ENCODE data around the gene THRA. TPM values are rescaled to one million over a fixed set of nuclear protein-coding genes. Genes with fewer than 3 reads are reported as not detected.

The THRA gene
- polyA plus RNA-seq, 1 donor from 2014 or later, result 4.6 TPM

DNA sequence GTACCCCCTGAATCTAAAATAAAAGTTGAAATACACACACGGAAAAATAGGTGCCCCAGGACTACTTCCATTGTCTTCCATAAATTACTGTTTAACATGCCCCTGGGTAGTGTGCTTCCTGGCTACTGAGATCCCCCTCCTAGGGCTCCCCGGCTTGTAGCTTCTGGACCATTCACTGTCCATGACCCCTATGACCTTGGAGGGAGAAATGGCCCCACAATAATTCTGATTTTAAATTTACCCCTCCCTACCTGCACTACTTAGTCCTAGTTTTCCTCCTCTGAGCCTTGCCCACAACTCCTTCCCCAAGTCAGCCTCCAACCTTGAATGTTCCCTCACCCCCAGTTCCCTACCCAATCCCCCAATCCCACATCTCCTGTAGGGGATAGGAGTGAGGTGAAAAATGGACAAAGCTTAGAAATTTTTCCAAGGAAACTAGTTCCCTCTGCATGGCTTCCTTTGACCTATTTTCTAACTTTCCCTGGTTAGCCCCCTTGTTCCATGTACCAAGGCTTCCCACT is 49.5 kb downstream of the THRA start:
- Mint-ChIP-seq H3K27ac (peak overlapping the region; percentile 67 to 93 (median 89)), H3K9me3 (no peaks in the 10 kb centered on the region), H3K36me3 (no peaks in the 10 kb centered on the region), H3K4me3 (peak overlapping the region in 2 of 4 donors; percentile 61 to 65), H3K27me3 (peaks cover 2% of the 10 kb centered on the region), H3K4me1 (peaks cover 42 to 48% (median 43%) of the 10 kb centered on the region in 3 donors)

- Mint-ChIP-seq H3K4me3 (peak overlapping the region in 2 of 4 donors; percentile 79 to 93), H3K36me3 (no peaks in the 10 kb centered on the region), H3K27me3 (peaks cover 2% of the 10 kb centered on the region), H3K27ac (peak overlapping the region; percentile 0 to 91 (median 83)), H3K9me3 (no peaks in the 10 kb centered on the region), H3K4me1 (peaks cover 38 to 43% (median 39%) of the 10 kb centered on the region in 3 donors)
Measured at GRCh38 chr17:40112718-40113109, 49.9 kb downstream of the THRA start.

DNA sequence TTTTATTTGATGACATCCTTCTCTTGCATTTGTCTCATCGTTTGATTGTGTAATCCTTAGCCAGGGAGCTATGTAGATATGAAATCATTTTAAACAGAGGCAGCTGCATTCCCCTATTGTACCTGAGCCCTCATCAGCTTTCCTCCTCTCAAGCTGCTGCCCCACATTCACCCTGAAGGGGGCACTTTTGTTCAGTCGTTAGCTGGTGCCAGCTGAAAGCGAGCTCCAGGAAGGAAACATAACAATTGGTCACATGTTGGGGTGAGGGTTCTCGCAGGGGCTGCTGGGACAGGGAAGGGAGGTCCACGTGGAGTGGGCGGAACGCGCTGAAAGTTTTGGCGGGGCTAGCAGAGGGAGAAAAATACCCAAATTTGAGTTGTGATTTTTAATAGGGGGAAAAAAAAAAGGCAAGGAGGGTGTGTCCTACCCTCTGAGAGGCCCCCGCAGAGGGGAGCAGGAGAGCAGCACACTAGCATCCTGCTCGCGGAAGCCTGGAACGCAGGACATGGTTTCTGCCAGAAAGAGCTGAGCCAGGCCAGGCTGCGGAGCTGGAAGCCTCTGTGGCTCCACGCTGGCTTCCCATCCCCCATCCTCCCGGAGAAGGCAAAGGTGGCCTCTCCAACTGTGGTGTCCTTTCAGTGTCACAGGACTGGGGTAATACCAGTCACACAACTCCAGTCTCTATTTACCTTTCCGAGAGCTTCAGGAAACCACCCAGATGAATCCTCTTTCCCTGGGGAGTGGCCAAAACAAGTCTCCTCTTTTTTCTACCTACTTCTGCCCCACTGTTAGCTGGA is 50.5 kb downstream of the THRA start:
- H3K27me3 Mint-ChIP-seq, result peaks cover 2% of the 10 kb centered on the region
- H3K4me1 Mint-ChIP-seq, result peaks cover 32 to 37% (median 33%) of the 10 kb centered on the region in 3 donors
- H3K9me3 Mint-ChIP-seq, result no peaks in the 10 kb centered on the region
- peak overlapping the region; percentile 0 to 91 (median 83) for H3K27ac Mint-ChIP-seq
- no peaks in the 10 kb centered on the region for H3K36me3 Mint-ChIP-seq
- H3K4me3 Mint-ChIP-seq, result peak overlapping the region; percentile 79 to 93 (median 89)

DNA sequence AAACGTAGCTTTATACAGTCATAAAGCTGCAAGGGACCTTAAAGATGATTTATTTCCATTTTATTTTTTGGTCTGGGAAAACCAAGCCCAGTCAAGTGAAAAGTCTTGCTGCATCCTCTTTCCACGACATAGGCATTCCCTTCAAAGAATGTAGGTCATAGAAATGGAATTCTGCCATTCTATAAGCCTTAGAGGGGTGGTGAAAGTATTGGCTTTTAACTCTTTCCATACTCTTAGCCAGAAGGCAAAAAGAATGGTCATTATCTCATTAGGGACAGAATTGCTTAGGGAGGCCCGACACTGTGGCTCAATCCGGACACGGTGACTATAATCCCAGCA is 51.1 kb downstream of the THRA start:
- Mint-ChIP-seq H3K27me3 (peaks cover 2% of the 10 kb centered on the region), H3K4me1 (peaks cover 30 to 35% (median 32%) of the 10 kb centered on the region in 3 donors), H3K36me3 (no peaks in the 10 kb centered on the region), H3K4me3 (peak overlapping the region; percentile 70 to 92 (median 82)), H3K9me3 (no peaks in the 10 kb centered on the region), H3K27ac (peak overlapping the region in 2 of 3 donors; percentile 63 to 83)

DNA sequence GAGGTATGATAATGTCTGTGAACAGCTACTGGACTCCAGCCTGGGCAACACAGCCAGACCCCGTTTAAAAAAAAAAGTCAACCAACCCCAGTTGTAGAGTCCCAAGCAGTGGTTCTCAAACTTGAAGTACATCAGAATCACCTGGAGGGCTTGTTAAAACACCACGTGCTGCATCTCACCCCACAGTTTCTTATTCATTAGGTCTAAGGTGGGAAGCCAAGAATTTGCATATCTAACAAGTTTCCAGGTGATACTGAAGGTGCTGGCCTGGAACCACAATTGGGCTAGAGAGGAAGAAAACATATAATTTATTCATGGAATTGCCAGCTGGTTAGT is 52.3 kb downstream of the THRA start:
- H3K4me3 Mint-ChIP-seq, result peak overlapping the region in 1 of 4 donors; percentile 31
- H3K9me3 Mint-ChIP-seq, result no peaks in the 10 kb centered on the region
- H3K36me3 Mint-ChIP-seq, result no peaks in the 10 kb centered on the region
- H3K27ac Mint-ChIP-seq, result no peak overlapping the region
- peaks cover 26 to 32% (median 31%) of the 10 kb centered on the region in 3 donors for H3K4me1 Mint-ChIP-seq
- H3K27me3 Mint-ChIP-seq, result peaks cover 2% of the 10 kb centered on the region

DNA sequence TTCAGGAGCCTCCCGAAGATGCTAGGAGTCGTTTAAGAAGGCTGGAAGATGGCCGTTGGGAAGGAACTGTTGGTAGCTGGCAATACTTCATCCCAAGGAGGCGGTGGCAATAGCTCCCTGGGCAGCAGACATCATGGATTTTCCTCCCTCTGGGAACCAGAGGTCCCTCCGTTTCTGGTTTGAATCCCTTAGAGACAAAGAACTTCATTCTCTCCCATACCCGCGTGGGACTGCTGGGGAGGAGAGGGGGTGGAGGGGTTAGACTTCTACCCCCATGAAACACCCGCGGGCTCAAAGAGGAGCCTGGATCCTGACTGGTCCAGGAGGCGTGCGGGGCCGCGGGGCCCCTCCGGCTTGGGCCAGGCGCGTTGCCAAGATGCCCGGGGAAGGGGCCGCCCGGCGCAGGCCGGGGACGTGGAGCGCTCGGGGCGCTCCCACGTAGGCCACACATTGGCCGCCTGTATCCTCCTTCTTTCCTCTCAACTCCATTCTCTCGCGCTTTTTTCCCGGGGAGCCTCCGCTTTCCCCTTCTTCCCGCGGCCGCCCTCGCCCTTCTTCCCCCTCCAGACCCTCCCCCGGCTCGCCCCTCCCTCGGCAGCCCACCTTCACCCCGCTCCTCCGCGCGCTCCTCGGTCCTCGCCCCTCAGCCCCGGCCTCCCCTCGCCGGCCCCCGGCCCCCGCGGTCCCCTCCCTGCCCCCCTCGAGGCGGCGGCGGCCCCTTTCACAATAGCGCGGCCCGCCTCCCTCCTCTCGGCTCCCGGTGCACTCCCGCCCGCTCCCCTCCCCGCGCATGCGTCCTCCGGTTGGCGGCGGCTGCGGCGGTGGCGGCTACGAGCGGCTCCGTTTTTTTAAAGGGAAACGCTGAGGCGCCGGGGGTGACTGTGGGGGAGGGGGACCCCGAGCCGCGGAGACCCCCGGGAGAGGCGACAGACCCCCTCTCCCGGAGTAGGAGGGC is 58.7 kb downstream of the THRA start, which contains the start of gene MSL1:
MSL1 (plus strand) TSS at position 791 of the 955 bp plus-strand sequence. CDS start 642 bp downstream, outside the sequence.
- no peaks in the 10 kb centered on the region for H3K9me3 Mint-ChIP-seq
- H3K27ac Mint-ChIP-seq, result peak within 1 kb of the TSS; percentile 5 to 87 (median 67)
- H3K27me3 Mint-ChIP-seq, result no peaks in the 10 kb centered on the region
- H3K4me3 Mint-ChIP-seq, result peak within 1 kb of the TSS; percentile 88 to 100 (median 94)
- H3K4me1 Mint-ChIP-seq, result peaks cover 22 to 23% (median 23%) of the 10 kb centered on the region in 3 donors
- no peaks in the 10 kb centered on the region for H3K36me3 Mint-ChIP-seq

- Mint-ChIP-seq H3K27me3 (no peaks in the 10 kb centered on the region), H3K4me1 (peaks cover 22 to 23% (median 23%) of the 10 kb centered on the region in 3 donors), H3K36me3 (no peaks in the 10 kb centered on the region), H3K27ac (no peak overlapping the region), H3K9me3 (no peaks in the 10 kb centered on the region), H3K4me3 (peak overlapping the region in 3 of 4 donors; percentile 92 to 100 (median 95))
Measured at GRCh38 chr17:40122136-40122998, 59.6 kb downstream of the THRA start.

DNA sequence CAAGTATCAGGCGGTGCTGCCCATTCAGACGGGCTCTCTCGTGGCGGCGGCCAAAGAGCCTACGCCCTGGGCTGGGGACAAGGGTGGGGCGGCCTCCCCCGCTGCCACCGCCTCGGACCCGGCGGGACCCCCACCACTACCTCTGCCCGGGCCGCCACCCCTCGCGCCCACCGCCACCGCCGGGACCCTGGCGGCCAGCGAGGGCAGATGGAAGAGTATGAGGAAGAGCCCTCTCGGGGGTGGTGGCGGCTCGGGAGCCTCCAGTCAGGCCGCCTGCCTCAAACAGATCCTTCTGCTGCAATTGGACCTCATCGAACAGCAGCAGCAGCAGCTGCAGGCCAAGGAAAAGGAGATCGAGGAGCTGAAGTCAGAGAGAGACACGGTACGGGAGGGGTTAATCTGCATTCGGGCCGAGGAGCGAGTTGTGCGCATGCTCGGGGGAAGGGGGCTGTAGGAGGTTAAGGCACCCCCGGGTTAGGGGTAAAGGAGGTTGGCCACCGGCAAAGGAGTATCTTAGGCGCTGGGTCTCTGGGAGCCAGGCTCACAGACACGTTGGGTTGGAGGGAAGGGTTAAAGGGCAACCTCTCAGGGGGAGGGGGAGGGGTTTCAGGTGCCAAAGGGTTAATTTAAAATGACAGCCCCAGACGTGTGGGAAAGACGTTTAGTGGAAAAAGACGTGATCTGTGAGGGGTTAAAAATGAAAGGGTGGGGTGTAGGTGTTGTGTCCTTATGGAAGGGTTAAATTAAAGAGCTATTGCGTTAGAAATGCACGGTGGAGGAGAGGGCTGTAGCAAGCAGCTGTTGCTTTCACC is 60.4 kb downstream of the THRA start:
- Mint-ChIP-seq H3K4me1 (peaks cover 22 to 23% (median 23%) of the 10 kb centered on the region in 3 donors), H3K27ac (peak overlapping the region; percentile 67 to 90 (median 76)), H3K9me3 (no peaks in the 10 kb centered on the region), H3K36me3 (peaks cover 2% of the 10 kb centered on the region), H3K4me3 (peak overlapping the region; percentile 78 to 100 (median 98)), H3K27me3 (no peaks in the 10 kb centered on the region)

GRCh38 chr17:40123811-40124114 is 61.0 kb downstream of the THRA start:
- no peaks in the 10 kb centered on the region for H3K27me3 Mint-ChIP-seq
- peaks cover 22 to 23% (median 23%) of the 10 kb centered on the region in 3 donors for H3K4me1 Mint-ChIP-seq
- peak overlapping the region; percentile 78 to 100 (median 98) for H3K4me3 Mint-ChIP-seq
- H3K36me3 Mint-ChIP-seq, result peaks cover 2% of the 10 kb centered on the region
- H3K9me3 Mint-ChIP-seq, result no peaks in the 10 kb centered on the region
- H3K27ac Mint-ChIP-seq, result peak overlapping the region; percentile 67 to 90 (median 76)

- peaks cover 22 to 23% (median 23%) of the 10 kb centered on the region in 3 donors for H3K4me1 Mint-ChIP-seq
- H3K9me3 Mint-ChIP-seq, result no peaks in the 10 kb centered on the region
- peaks cover 2% of the 10 kb centered on the region for H3K36me3 Mint-ChIP-seq
- no peaks in the 10 kb centered on the region for H3K27me3 Mint-ChIP-seq
- peak overlapping the region; percentile 78 to 100 (median 98) for H3K4me3 Mint-ChIP-seq
- peak overlapping the region; percentile 3 to 80 (median 19) for H3K27ac Mint-ChIP-seq
Measured at GRCh38 chr17:40124279-40125141, 61.7 kb downstream of the THRA start.

- H3K9me3 Mint-ChIP-seq, result no peaks in the 10 kb centered on the region
- H3K36me3 Mint-ChIP-seq, result peaks cover 6% of the 10 kb centered on the region
- peaks cover 4 to 6% (median 5%) of the 10 kb centered on the region in 3 donors for H3K4me1 Mint-ChIP-seq
- no peaks in the 10 kb centered on the region for H3K27me3 Mint-ChIP-seq
- no peak overlapping the region for H3K4me3 Mint-ChIP-seq
- peak overlapping the region in 1 of 3 donors; percentile 53 for H3K27ac Mint-ChIP-seq
Measured at GRCh38 chr17:40129498-40129897, 66.7 kb downstream of the THRA start.

DNA sequence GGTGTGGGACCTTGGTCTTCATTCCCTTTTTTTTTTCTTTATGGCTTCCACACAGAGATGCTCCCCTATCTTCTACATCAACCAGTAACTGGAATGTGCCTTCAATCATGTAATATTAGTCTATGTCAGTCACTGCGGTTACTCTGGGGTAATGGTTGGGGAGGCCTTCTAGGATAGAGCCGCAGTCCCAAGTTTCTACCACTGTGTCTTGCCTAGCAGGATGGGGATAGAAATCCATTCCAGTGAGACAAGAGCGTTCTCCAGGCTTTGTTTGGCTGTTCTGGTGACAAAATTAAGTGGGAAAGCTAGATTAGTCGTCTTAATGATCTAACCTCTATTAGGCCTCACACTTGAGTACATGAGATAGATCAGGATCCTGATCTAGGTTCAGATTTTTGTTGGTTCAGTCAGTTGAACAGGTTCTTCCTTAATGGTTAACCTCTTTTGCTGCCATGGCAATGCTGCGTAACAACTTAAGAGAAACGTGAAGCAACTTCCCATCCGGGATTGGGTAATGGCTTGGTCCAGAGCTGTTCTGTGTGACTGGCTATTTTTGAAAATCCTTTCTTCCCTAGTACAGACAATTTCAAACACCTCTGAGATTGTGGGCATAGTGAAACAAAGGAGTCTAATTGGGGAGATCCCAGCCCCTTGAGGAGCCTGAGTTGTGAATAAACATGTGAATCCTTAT is 67.7 kb downstream of the THRA start:
- Mint-ChIP-seq H3K27ac (peak overlapping the region in 1 of 3 donors; percentile 53), H3K9me3 (no peaks in the 10 kb centered on the region), H3K27me3 (no peaks in the 10 kb centered on the region), H3K4me3 (peak overlapping the region in 1 of 4 donors; percentile 29), H3K4me1 (peaks cover 0 to 3% (median 1%) of the 10 kb centered on the region in 3 donors), H3K36me3 (peaks cover 6% of the 10 kb centered on the region)

Measured in IgD-negative memory B cell (primary cell).